ENCODE results near the gene LZIC.

- TF ChIP-seq CTCF (IDR thresholded peaks at IDR 0.05) (no peak), POLR2A (IDR thresholded peaks at IDR 0.05) (no peak)
Measured at GRCh38 chr1:9902060-9902452, 41.1 kb downstream of the LZIC start.

Data from esophagus squamous epithelium (tissue), 4 donors.